ENCODE results near the gene E2F3. TPM values are rescaled to one million over a fixed set of nuclear protein-coding genes. Genes with fewer than 3 reads are reported as not detected.

The E2F3 gene
- total RNA-seq, 1 donor from 2014 or later = 20.4 TPM

DNA sequence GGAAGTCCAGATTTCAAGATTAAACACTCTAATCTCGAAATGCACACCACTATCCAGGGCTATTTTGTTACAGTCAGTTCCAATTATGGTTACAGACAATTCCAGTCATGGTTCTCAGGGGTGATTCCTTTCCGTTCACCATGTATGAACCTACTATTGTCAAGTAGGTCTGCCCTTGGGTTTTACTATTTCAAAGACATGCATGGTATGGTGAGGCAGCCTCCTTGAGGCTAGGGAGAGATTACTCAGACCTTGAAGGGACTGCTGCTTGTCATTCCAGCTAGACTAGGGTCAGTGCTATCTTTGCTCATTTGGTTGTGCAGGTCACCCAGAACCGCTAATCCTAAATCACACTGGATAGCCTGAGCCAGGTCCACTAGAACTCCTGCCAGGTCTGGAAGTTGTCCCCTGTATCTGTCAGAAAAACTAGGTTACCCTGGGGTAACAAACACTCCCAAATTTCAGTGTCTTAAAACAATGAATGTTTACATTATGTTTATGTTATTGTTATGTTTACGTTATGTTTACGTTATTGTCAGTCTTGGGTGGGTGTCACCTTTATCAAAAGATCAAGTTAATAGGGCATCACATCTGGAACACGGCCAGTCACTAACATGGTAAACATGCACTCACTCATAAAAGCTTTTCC lies 41.1 kb upstream of the E2F3 start:
- no peak for DNase-seq (ENCODE audit: low spot score)
- peaks cover 6% of the 10 kb centered on the region for H3K27me3 Mint-ChIP-seq (ENCODE audit: unreplicated experiment)
- H3K27ac Mint-ChIP-seq (ENCODE audit: unreplicated experiment) = no peak overlapping the region
- TF ChIP-seq, protein P1, sequence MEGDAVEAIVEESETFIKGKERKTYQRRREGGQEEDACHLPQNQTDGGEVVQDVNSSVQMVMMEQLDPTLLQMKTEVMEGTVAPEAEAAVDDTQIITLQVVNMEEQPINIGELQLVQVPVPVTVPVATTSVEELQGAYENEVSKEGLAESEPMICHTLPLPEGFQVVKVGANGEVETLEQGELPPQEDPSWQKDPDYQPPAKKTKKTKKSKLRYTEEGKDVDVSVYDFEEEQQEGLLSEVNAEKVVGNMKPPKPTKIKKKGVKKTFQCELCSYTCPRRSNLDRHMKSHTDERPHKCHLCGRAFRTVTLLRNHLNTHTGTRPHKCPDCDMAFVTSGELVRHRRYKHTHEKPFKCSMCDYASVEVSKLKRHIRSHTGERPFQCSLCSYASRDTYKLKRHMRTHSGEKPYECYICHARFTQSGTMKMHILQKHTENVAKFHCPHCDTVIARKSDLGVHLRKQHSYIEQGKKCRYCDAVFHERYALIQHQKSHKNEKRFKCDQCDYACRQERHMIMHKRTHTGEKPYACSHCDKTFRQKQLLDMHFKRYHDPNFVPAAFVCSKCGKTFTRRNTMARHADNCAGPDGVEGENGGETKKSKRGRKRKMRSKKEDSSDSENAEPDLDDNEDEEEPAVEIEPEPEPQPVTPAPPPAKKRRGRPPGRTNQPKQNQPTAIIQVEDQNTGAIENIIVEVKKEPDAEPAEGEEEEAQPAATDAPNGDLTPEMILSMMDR (IDR thresholded peaks at IDR 0.05; ENCODE audit: unreplicated experiment) = no peak
- no peaks in the 10 kb centered on the region for H3K9me3 Mint-ChIP-seq (ENCODE audit: unreplicated experiment)
- H3K36me3 Mint-ChIP-seq (ENCODE audit: low read depth, unreplicated experiment) = no peaks in the 10 kb centered on the region
- H3K4me1 Mint-ChIP-seq (ENCODE audit: unreplicated experiment) = no peaks in the 10 kb centered on the region
- H3K4me3 Mint-ChIP-seq (ENCODE audit: unreplicated experiment) = no peak overlapping the region

DNA sequence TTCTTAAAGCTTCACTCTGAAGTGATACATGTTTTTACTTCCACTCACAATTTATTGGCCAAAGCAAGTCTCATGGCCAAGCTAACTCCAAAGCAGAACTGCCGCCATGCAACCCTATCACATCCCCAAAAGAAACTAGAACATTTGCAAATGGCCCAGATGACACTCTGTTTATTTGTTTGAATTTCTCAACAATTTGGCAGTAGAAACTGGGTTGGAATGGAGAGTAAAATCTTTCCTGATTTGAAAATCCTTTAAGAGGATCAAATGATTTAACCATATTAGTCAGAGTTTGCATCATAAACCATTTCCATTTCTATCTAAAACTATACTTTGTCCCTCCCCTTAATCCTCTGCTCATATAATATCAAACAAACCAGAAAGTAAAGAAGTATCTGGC lies 39.1 kb upstream of the E2F3 start:
- Mint-ChIP-seq H3K4me1 (ENCODE audit: unreplicated experiment) (no peaks in the 10 kb centered on the region), H3K9me3 (ENCODE audit: unreplicated experiment) (no peaks in the 10 kb centered on the region), H3K4me3 (ENCODE audit: unreplicated experiment) (no peak overlapping the region), H3K36me3 (ENCODE audit: low read depth, unreplicated experiment) (no peaks in the 10 kb centered on the region), H3K27me3 (ENCODE audit: unreplicated experiment) (peaks cover 4% of the 10 kb centered on the region), H3K27ac (ENCODE audit: unreplicated experiment) (no peak overlapping the region)
- TF ChIP-seq, protein P1 (IDR thresholded peaks at IDR 0.05; ENCODE audit: unreplicated experiment) = no peak
- DNase-seq (ENCODE audit: low spot score) = no peak

GRCh38 chr6:20364327-20364726 lies 37.4 kb upstream of the E2F3 start:
- DNase-seq (ENCODE audit: low spot score) = no peak
- no peaks in the 10 kb centered on the region for H3K9me3 Mint-ChIP-seq (ENCODE audit: unreplicated experiment)
- no peaks in the 10 kb centered on the region for H3K36me3 Mint-ChIP-seq (ENCODE audit: low read depth, unreplicated experiment)
- no peak overlapping the region for H3K4me3 Mint-ChIP-seq (ENCODE audit: unreplicated experiment)
- peaks cover 4% of the 10 kb centered on the region for H3K27me3 Mint-ChIP-seq (ENCODE audit: unreplicated experiment)
- TF ChIP-seq, protein P1 (IDR thresholded peaks at IDR 0.05; ENCODE audit: unreplicated experiment) = no peak
- no peaks in the 10 kb centered on the region for H3K4me1 Mint-ChIP-seq (ENCODE audit: unreplicated experiment)
- no peak overlapping the region for H3K27ac Mint-ChIP-seq (ENCODE audit: unreplicated experiment)

GRCh38 chr6:20365456-20365855 lies 36.2 kb upstream of the E2F3 start:
- no peak for DNase-seq (ENCODE audit: low spot score)
- H3K27me3 Mint-ChIP-seq (ENCODE audit: unreplicated experiment) = peaks cover 8% of the 10 kb centered on the region
- TF ChIP-seq, protein P1 (IDR thresholded peaks at IDR 0.05; ENCODE audit: unreplicated experiment) = no peak
- H3K9me3 Mint-ChIP-seq (ENCODE audit: unreplicated experiment) = no peaks in the 10 kb centered on the region
- no peak overlapping the region for H3K27ac Mint-ChIP-seq (ENCODE audit: unreplicated experiment)
- H3K4me3 Mint-ChIP-seq (ENCODE audit: unreplicated experiment) = no peak overlapping the region
- H3K4me1 Mint-ChIP-seq (ENCODE audit: unreplicated experiment) = peaks cover 3% of the 10 kb centered on the region
- no peaks in the 10 kb centered on the region for H3K36me3 Mint-ChIP-seq (ENCODE audit: low read depth, unreplicated experiment)

GRCh38 chr6:20366082-20366830 lies 35.4 kb upstream of the E2F3 start:
- TF ChIP-seq, protein P1 (IDR thresholded peaks at IDR 0.05; ENCODE audit: unreplicated experiment) = no peak
- DNase-seq (ENCODE audit: low spot score) = no peak
- H3K4me1 Mint-ChIP-seq (ENCODE audit: unreplicated experiment) = peaks cover 3% of the 10 kb centered on the region
- H3K4me3 Mint-ChIP-seq (ENCODE audit: unreplicated experiment) = no peak overlapping the region
- no peaks in the 10 kb centered on the region for H3K9me3 Mint-ChIP-seq (ENCODE audit: unreplicated experiment)
- H3K27ac Mint-ChIP-seq (ENCODE audit: unreplicated experiment) = no peak overlapping the region
- H3K36me3 Mint-ChIP-seq (ENCODE audit: low read depth, unreplicated experiment) = peaks cover 4% of the 10 kb centered on the region
- peaks cover 4% of the 10 kb centered on the region for H3K27me3 Mint-ChIP-seq (ENCODE audit: unreplicated experiment)

All from endothelial cell (in vitro differentiated cells).